GM21737 (cell line): ENCODE results near the gene FBXL7.

Experiments
- ATAC-seq: cut with Tn5 transposase; IDR thresholded peaks from one replicate; pipeline ENCODE4 v1.9.1; 2021; ENCODE audit warnings: mild to moderate bottlenecking, moderate library complexity; ENCODE audit not compliant: unreplicated experiment

FBXL7 gene

DNA sequence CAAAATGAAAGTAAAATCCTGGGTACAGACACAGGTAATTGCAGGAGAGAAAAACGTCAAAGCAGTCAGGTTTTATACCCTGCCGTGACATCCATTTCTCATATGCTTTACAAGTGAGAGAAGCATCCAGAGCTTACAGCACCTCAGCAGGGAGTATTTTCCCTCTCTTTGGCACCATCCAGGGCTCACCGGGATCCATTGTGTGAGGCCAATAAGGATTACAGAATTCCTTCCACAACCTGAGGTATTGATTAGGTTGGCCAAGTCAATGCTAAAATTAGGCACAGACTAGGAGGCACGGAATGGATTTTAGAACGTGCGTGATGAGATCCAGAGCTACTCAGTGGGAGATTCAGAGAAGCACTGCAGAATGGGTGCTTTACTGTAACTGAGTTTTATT is 296.6 kb downstream of the FBXL7 start:
- no peak for ATAC-seq

DNA sequence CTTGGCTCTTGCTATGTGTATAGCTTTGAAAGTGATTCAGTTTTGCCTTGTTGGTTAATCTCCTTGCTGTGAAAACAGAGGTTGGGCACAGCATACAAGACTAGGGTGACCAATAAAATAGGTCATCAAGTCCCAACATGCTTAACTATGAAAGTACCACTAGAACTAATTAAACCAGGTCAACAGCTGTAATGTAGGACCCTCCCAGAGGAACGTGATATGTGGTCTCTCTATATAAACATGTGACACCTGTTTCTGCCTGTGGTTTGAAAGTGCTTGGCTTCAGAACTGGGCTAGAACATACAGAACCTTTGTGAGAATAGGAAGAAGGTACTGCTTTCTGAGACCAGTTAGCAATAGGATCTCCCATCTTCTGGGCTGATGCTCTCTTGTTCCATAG is 297.1 kb downstream of the FBXL7 start:
- ATAC-seq: no peak

GRCh38 chr5:15798006-15798405 is 298.0 kb downstream of the FBXL7 start:
- ATAC-seq: no peak

DNA sequence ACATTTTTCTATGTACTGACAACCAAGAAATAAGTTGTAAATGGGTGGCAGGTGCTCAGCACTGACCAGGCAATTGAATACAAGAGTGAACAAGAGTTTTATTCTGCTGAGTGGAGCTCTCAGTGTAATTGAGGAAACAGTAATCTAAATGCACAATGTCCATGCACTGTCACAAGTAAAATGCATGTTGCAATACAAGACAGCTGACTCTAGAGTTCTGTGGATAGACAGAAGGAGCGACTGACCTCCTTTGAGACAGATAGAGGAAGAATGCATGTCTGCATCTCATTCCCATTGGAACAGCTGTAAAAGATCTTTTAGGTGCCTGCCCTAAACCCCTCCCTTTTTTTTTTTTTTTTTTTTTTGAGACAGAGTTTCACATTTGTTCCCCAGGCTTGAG is 299.0 kb downstream of the FBXL7 start:
- no peak for ATAC-seq

GRCh38 chr5:15799612-15800011 is 299.6 kb downstream of the FBXL7 start:
- ATAC-seq: no peak

DNA sequence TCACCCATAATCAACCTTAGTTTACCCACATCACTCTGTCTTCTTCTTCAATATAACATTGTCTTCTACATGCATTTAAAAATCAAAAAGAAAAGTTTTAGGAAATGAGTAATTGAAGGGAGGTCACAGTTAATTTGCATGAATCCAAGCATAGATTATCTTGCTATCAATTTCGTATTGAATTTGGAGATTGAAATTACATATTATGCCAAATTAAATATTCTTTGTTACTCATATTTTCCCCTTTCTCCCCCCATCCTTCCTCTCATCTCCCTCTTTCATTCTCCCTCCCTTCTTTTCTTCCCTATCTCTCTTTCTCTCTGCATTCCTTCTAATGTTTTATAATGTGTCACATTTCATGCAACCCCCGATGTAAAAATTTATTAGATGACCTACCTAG is 303.3 kb downstream of the FBXL7 start:
- ATAC-seq: no peak

- no peak for ATAC-seq
These were observed 306.6 kb downstream of the FBXL7 start for GRCh38 chr5:15806613-15807012.

DNA sequence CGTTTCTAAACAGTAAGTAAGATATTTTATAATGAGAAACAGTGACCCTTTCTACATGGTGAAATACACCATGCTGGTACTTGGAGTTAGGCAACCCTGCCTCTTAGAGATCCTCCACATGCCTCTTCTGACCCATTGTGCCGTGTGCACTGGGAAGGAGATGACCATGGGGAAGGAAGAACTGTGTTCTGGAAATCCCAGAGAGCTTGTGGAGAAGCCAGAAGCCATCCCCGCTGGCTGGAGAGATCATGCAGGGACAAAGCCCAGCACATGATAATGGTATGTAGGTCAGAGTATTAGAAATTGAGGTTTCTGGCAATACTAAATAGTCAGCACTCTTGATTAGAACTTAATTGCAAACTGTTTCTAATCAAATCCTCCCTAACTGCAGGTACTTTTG is 307.3 kb downstream of the FBXL7 start:
- no peak for ATAC-seq

DNA sequence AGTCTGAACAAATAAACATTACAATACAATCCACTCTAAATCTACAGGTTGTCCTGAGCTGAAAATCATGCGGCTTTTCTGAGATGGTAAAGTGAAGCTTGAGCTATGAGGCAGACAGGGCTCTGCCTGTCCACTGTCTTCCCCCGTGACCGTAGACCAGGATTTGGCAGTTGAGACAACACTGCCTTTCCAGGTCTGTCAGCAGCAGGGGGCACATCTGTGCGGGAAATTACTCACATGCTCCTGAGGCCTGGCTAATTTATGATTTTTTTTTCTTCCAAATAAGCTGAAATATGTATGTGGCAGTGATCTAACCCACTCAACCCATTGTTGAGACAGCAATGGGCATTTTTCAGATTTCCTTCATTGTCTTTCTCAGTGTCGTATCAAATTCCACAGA is 307.9 kb downstream of the FBXL7 start:
- no peak for ATAC-seq

DNA sequence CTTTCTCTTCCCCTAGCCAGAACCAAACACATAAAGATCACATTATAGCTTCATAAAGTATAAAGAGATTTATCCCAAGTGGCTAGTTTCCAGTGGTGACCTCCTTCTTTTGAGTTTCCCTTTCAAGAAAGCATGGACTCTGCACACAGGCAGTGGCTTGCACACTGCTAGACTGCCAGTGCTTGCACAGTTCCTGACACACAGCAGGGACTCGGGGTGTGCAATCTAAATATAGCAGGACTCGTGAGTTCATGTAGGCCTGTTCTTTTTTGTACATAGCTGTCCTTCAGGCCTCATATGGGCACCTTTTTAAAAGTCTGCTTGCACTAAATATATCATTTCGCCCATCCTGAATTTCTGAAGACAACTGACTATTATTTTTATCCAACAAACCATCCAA is 308.6 kb downstream of the FBXL7 start:
- no peak for ATAC-seq

DNA sequence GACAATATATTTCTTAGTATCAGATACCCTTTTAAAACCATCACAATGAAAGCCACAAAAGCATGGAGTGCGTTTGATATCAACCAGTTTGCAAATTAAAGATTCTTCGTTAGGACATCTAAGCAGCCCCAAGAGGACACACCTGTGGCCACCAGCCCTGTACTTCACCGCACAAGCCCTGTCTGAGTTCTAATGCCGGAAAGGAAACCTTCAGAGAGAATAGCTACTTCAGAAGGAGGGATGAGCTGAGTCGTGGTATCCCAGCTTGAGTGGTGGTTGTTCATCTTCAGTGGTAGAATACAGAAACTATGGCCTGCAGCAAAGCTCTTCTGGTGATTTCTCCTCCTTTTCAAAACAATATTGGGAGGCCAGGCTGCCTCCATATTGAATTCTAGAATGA is 319.6 kb downstream of the FBXL7 start:
- ATAC-seq: no peak

- ATAC-seq: no peak
These were observed 321.5 kb downstream of the FBXL7 start for GRCh38 chr5:15821506-15821905.

DNA sequence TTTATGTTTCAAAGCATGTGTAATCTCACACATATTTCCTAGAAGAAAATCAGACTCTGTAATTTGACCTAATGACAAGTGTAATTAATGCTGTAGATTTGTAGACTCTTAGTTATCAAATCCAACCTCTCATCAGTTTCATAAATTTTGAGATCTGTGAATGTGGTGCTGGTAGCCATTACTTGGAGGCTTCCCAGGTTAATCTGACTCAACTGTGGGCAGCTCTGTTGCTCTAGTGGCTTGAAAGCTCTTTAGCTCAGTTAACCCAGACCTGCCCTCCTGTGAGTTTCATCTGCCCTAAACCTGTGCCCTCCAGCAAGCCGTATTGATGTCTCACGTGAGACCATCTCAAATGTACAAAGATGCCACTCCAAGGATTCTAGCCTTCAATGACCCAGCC is 323.4 kb downstream of the FBXL7 start:
- no peak for ATAC-seq

DNA sequence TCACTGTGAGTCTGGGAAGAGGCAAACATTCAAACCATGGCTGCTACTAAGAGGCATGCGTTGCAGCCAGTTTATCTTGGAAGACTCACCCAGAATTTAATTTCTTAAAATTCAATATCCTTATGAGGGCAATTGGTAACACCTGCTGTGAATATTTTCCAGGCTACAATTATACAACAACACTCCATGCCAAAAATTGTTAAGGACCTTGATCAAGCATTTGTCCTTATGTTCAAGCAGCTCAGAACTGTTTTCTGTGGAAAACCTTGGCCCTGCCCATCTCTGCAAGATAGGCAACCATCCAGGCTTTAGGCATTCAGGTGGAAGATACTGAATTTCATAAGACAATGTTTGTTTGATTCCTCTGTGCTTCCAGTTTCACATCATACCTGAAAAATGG is 327.8 kb downstream of the FBXL7 start:
- no peak for ATAC-seq

- no peak for ATAC-seq
These were observed 331.4 kb downstream of the FBXL7 start for GRCh38 chr5:15831408-15831807.

- ATAC-seq: no peak
These were observed 333.4 kb downstream of the FBXL7 start for GRCh38 chr5:15833365-15833764.

GRCh38 chr5:15834596-15835245 is 334.7 kb downstream of the FBXL7 start:
- ATAC-seq: no peak

- no peak for ATAC-seq
These were observed 335.5 kb downstream of the FBXL7 start for GRCh38 chr5:15835514-15835913.

DNA sequence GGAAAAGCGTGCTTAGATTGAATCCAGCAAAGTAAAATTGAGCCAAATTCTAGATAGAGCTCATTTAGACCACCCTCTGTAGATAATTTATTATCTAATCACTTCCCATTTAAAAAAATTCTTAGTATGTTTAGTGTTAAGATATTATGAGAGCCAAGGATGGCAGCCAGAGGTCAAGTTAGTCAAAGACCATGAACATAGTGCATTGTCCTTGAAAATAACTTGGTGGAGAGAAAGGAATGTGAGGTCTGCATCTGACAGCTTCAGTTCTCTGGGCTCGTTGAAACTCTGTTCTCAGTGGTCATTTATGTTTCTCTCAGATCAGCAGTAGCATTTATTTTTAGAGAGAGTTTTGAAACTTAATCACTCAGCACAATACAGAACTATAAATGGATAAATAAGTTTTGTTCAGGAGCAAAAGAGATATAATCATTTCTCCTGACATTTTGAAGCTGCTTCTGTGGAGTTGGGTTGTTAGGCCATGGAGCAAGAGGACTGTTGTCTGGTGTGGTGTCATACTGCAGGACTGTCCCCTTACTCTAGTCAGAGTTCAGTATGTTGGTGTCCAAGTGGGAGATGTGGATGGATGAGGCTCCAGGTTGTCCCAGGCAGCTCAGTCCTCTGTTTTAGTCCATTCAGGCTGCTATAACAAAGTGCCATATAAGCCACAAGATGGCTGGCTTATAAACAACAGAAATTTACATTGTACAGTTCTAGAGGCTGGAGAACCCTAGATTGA is 337.7 kb downstream of the FBXL7 start:
- ATAC-seq: no peak

GRCh38 chr5:15844253-15844652 is 344.3 kb downstream of the FBXL7 start:
- no peak for ATAC-seq

DNA sequence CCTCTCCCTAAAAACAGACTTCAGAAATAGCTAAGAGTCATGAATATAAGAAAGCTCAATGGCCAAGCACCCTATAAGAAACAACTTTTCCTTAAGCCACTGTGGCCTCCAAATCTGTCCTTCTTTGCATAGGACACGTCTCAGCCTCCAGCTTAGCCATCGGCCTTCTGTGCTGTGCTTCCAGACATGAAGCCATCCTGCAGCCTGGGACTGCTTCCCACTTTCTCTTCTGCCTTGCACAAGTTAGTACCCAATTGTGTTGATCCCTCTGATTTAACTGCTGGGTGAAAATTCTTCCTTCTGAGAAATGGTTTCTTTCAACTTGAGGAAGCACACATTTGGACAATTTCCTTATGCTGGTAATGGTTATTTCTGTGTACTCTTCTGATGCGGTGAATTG is 344.9 kb downstream of the FBXL7 start:
- no peak for ATAC-seq

DNA sequence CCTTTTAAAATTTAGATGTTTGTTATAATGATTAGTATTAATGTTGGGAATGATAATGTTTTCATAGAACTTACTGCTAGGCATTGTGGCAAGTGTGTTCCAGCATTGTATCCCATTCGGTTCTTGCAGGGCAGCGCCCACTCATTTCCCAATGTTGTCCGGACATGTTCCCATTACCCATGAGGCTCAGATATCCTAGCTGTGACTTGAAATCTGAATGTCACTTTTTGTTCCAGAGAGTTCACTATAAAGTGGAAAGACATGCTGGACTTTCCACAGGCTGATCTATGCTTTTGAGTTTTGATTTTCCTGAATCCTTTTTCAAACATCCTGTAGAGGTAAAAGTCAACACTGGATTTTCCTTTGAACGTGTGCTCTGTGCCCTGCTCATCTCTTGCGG is 350.6 kb downstream of the FBXL7 start:
- ATAC-seq: no peak

GRCh38 chr5:15850939-15851341 is 351.0 kb downstream of the FBXL7 start:
- ATAC-seq: no peak
